ENCODE measurements around the gene TMEM181.
"Not testable (repeated sequence)": the region's sequence is repeated elsewhere in the genome, so short reads cannot be mapped to it uniquely, and the experiment has no call there.

The TMEM181 gene

DNA sequence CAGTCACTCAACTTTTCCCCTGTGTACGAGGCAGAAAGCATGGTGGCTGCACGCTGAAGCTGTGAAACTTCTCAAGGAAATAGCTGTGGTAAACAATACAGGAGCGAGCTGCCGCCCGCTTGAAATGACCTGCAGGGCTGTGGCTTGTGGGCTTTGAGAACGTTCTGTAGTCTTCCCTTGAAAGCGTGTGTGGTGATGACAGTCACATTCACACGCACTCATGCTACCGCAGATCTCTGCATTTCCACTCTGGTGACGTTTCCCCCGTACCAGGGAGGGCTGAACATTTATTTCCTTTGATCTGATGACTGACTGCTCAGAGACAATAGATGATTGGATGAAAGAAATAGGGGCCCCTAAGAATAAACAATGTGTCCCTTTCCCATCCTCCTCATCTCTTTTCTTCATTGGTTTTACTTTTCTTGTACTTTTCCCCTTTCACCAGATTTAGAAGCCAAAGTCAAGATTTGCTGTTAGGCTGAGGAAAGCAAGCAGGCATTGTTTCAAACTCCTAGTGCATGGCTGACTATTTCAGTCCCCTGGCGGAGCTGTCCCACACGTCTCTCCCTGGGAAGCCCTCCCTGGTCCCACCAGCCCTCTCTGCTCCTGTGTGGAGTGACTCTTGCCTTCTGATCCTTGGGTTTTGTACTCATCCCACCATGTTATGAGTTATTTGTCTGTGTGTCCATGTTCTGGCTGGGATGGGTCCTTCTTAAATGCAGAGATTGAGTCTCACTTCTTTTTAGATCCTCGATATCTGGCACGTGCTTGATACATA is 93.9 kb downstream of the TMEM181 start:
- DNase-seq (ENCODE audit: extremely low read depth in 1 of 2, low read depth in 1 of 2) = peak; percentile 70 to 85

DNA sequence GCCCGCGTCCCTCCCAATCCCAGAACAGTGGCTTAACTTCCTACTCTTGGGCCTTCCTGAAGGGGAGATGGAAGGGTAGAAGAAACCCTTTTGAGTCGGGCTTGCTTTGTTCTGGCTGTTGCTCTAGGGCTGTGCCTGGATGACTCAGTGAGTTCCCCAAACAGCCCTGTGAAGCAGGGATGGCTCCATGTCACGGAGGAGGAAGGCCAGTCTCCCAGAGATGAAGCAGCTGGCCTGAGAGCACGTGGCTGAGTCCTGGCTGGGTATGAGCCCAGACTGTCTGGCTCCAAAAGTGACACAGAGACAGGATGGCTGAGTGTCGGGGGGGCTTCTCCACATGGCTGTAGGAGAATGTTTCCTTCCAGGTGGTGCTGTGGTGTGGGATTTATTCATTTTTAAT is 94.6 kb downstream of the TMEM181 start:
- DNase-seq (ENCODE audit: extremely low read depth in 1 of 2, low read depth in 1 of 2) = no peak

DNA sequence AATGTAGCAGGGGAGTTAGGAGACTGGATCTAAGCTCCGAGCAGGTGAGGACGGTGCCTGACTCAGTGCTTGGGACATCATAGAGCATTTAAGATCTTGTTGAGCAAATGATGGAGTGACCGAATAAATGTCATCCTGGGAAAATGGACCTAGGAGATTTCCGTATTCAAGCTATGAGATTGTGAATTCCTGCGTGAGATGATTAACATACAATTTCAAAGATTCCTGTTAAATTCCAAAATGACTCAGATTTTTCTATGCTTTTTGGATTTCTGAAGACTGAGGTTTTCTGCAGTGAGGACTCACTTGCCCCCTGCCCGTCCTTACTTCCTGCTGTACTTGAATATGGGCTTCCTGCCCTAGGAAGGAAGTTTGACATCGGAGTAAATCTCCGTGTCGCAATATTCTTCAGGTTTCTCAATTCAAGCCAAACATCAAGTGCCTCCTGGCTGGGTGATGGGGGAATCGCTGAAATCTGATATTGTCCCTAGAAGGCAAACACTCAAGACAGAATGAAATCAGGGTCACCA is 95.1 kb downstream of the TMEM181 start:
- DNase-seq (ENCODE audit: extremely low read depth in 1 of 2, low read depth in 1 of 2) = no peak

DNA sequence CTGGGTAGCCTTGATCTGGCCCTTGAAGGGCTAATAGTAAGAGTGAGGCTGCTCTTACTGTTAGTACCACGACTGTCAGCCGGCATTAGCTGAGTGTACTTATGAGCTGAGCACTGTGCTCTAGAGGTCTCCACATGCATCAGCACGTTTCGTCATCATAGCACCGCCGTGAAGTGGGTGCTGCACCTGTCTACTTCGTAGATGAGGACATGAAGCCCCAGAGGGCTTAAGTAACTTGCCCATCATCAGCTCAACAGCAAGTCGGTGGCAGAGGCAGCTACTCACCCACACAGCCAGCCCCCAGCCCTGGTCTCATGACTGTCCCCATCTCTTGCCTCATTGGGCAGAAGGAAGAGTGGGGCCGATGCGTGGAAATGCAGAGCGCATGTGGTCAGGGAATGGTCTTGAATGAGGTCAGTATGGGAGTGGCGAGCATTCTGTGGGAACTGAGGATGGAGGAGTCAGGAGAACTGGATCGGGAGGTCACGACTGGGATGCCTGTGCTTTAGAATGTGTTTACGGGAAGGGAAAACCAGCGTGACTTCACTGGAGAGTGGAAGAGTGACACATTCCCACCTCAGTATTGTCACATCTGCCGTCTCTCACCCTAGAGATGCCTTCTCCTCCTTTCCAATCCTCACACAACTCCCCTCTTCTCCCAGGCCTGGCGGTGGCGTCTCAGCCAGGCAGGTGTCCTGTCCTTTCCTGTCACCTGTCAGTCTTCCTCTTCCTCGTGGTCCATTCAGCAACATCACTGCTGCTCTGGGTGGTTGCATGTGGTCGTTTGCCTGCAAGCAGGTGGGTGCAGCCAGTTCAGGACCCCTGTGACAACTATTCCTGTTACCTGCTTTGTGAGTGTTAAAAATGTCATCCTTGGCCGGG is 95.9 kb downstream of the TMEM181 start:
- DNase-seq (ENCODE audit: extremely low read depth in 1 of 2, low read depth in 1 of 2) = no peak

DNA sequence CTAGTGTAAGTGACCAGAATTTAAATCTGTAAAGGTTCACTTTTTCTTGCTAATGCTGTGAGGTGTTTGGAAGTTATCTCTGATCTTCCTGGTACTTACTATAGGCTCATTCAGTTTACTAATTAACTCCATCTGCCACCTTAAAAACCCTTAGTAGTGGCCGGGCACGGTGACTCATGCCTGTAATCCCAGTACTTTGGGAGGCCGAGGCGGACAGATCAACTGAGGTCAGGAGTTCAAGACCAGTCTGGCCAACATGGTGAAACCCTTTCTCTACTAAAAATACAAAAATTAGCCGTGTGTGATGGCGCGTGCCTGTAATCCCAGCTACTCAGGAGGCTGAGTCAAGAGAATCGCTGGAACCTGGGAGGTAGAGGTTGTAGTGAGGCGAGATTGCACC is 97.1 kb downstream of the TMEM181 start:
- not testable (repeated sequence) for DNase-seq (ENCODE audit: extremely low read depth in 1 of 2, low read depth in 1 of 2)

DNA sequence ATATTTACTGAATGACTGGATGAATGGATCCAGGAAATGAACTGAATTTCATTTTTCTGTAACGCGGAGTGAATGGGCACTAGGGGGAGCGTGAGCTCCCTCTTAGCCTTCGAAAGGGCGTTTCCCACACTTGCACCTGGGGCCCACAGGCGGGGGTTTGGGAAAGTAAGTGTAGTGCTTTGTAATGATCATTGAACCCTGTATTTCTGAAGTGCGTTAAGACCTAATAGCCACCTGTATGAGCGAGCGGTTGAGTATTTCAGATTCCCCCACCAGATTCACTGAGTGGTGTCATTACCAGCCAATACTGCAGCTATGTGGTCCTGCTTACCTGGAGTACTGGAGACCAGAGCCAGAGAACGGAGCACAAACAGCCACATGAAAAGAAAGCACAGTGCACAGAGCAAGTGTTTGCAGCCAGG is 100.5 kb downstream of the TMEM181 start:
- peak in 1 of 2 donors; percentile 19 for DNase-seq (ENCODE audit: extremely low read depth in 1 of 2, low read depth in 1 of 2)

DNA sequence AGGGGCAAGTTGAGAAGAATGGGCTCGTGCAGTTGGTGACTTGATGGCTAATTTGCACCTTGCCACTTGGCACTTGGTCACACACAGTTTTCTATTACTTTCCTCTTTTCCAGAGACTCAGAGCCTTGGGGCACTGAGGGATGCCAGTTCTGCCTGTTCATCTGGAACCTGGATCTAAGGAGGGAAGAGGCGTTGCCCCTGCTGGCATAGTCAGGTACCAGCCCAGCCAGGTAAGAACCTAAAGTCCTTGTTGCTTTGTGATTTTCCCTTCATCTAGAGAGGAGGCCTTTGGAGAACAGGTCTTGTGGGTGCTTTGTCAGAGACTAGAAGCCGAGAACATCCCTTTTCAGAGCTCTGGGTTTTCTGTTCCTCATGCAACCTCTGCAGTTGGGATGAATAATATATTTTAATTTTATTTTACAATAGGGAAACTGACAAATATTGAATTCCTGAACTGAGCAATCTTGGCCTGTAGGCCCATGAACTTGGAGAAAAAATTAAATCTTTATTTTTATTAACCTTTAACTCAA is 101.3 kb downstream of the TMEM181 start:
- no peak for DNase-seq (ENCODE audit: extremely low read depth in 1 of 2, low read depth in 1 of 2)

DNA sequence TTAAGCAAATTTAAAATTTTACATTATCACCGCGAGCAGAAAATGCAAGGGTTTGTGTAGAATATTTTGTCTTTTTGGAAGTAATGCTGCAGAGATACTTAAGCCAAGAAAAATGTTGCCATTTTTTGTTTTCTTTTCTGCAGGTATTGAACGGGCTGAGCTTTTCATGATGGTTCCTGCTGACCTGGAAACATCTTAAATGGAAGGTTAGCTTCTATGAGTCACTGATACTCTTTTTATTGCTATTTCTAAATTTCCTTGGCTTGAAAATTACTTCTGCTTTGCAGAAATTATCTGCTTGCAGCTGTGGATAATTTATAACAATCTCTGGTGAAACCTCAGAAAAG is 102.7 kb downstream of the TMEM181 start:
- DNase-seq (ENCODE audit: extremely low read depth in 1 of 2, low read depth in 1 of 2) = no peak

DNA sequence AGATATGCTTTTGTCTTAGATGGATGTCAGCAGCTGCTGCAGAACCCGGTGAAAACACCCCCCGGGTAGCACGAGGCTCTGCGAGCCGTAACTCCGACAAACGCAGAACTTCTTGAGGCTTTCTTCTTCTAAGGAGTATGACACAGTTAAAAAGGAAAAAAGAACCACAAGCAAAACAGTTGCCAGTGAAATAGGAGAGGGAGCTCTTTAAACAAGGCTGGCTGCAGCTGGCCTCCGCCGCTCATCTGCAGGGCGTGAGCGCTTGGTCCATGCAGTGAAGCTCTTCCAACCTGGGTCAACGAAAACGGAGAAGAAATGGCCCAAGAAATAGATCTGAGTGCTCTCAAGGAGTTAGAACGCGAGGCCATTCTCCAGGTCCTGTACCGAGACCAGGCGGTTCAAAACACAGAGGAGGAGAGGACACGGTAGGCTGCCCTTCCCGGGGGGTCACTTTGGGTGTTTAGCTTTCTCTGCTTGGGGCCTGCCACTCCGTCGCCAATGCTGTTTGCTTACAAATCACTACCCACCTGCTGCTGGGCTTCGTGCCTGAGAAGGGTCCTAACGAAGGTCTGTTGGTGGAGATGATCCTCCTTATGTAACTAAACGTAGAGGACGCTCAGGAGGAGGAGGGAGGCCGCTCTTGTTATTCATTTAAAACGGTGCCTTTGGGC is 103.2 kb downstream of the TMEM181 start:
- DNase-seq (ENCODE audit: extremely low read depth in 1 of 2, low read depth in 1 of 2) = no peak

DNA sequence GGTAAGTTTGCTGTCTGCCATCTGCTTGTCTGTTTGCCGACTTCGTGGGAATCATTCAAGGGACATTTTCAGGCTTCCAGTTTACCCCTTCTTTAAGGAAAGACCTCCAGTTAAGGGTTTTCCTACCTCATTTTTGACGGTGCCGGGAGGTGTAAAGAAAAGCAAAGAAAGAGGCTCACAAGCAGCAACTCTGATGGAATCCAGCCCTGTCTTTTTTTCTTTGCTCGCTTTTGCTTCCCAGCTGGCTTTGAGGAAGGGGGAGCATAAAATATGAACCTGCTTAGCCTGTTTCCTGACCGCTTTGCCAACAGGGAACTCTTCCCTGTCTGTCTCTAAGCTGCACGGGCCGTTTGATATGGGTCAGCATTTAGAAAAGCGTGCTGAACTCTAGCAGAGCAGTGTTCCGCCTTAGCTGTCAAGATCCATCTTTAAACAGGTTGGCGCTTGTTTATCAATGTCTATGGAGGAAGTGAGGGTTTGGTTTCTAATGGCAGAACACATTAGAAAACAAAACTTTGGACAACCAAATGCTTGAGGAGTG is 103.8 kb downstream of the TMEM181 start:
- DNase-seq (ENCODE audit: extremely low read depth in 1 of 2, low read depth in 1 of 2) = no peak

DNA sequence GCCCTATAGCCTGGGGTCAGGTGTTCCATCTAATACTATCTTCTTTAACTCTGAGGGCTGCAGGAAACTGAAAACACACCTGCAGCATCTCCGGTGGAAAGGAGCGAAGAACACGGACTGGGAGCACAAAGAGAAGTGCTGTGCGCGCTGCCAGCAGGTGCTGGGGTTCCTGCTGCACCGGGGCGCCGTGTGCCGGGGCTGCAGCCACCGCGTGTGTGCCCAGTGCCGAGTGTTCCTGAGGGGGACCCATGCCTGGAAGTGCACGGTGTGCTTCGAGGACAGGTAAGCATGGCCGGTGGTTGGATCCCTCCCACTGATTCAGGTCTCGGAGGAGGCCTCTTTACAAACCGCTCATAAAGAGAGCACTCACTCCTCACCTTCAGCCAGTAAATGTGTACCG is 105.4 kb downstream of the TMEM181 start:
- DNase-seq (ENCODE audit: extremely low read depth in 1 of 2, low read depth in 1 of 2) = no peak

DNA sequence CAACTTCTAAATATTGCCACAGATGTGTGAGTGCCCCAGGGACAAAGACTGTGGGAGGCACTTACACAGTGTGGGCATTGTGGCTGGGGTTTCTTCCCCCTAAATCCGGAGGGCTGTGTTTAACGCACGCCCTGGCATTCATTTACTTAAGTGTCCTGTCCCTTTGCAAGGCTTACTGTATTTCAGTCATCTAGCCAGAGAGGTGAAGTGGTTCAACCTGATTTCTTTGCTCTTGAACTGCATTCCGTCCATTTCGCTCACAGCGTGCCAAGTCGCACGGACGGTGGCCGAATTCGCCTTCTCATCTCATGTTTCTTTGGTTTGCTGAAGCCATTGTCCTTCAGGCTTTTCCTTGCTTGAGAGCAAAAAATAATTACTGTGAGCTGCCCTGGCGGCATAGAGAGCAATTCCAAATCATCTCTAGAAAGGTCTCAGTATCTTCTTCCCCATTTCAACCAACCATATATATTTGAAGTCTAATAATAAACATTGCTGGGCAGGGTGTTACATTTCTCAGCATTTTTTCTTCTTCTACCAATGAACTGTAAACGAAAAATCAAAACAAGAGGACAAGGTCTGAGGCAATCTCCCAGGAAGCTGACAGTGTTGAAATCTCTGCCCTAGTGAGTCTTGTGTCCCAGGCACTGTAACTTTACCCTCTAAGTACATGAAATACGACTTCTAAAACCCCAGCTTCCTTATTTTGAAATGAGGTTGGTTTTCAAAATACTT is 106.9 kb downstream of the TMEM181 start:
- no peak for DNase-seq (ENCODE audit: extremely low read depth in 1 of 2, low read depth in 1 of 2)

DNA sequence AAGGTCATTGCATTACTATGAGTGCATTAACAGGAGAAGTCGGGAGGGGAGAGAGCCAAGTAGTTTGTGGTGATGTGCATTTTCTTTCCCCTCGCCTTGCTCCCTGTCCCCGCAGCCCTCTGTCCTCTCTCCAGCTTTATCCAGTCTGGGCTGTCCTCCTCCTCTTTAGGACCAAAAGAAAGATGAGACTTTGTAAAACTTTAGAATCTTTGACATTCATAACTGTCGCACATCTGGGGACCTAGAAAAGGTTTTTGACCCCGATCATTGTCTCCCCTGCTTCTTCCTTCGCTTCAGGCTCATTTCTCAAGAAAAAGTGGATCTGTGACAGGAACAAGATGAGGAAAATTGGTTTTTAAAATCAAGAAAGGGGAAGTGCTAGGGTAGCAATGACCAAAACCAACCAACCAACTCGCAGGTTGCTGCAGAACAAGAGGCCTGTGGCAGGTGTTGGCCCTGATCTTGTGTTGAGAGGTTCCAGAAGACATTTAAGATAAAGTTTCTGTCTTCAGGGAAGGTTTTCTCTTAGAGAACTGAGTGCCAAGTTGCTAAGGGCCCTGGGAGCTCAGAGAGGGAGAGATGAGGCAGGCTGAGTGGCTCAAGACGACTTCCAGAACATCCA is 107.6 kb downstream of the TMEM181 start:
- DNase-seq (ENCODE audit: extremely low read depth in 1 of 2, low read depth in 1 of 2) = no peak

DNA sequence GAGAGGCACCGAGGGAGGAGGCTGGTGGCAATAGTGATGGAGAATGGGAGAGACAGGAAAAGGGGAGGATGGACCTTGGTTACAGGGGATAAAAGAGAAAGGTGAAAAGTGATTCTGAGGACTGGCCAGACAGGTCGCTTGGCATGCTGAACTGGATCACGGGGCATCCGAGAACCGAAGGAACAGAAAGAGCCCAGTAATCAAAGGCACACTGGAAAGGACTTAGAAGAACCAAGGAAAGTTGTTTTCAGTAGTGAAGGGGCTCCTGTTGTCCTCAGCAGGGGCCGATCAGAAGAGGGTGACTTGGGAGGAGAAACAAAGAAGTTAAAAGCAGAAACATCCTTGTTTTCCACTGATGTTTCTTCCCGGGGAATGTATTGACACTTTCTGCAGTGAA is 108.8 kb downstream of the TMEM181 start:
- DNase-seq (ENCODE audit: extremely low read depth in 1 of 2, low read depth in 1 of 2) = no peak

DNA sequence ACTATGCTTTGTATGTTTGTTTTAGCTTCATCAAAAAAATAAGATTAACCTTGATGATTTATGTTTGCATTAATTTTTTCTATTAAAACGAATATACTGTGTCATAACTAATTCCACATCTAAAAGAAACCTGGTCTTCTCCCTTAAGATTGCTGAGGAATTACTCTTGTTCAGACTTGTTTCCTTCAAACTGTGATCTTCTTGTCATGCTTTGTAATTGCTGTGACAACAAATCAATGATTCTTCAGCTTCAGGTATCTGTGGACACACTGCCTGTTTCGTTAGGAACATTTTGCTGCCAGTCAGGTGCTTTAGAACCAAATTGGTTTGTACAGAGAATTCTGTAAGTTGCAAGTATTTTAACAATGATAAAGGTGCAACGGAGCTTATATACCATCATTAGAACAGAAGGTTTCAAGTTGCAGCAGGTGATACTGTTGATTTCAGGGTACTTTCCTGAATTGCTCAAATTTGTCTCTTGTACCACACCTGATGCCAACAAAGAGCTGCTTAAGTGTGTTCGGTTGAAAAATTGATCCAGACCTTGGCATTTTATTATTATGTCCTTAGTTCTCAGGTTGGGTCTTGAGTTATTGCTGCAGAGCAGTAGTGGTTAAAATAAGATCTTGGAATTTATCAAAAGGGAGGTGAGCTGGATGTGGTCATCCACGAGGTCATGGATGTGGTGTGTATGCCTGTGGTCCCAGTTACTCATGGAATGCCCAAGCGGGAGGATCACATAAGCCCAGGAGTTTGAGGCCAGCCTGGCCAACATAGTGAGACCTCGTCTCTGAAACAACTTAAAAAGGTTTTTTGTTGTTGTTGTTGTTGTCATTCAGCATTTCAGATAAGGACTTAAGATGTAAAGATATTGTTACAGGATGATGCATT is 109.5 kb downstream of the TMEM181 start:
- no peak for DNase-seq (ENCODE audit: extremely low read depth in 1 of 2, low read depth in 1 of 2)

DNA sequence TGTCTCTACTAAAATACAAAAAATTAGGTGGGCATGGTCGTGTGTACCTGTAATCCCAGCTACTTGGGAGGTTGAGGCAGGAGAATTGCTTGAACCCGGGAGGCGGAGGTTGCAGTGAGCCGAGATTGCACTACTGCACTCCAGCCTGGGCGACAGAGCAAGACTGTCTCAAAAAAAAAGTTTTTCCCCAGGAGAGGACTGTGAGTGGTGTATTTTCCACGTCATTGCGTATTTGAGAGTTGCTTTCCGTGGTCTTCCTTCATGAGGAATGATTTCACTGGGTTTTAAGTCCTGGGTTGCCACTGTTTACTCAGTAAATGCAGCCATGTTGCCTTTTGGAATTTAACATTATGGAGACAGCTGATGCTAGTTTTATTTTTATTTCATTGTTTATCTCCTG is 112.2 kb downstream of the TMEM181 start:
- not testable (repeated sequence) for DNase-seq (ENCODE audit: extremely low read depth in 1 of 2, low read depth in 1 of 2)

DNA sequence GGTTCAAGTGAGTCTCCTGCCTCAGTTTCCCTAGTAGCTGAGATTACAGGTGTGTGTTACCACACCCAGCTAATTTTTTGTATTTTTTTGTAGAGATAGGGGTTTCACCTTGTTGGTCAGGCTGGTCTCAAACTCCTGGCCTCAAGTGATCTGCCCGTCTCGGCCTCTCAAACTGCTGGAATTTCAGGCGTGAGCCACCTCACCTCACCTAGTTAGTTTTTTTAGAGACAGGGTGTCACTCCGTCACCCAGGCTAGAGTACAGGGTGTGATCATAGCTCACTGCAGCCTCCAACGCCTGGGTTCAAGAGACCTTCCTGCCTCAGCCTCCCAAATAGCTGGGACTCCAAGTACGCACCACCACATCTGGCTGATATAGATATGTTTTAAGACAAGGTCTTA is 112.8 kb downstream of the TMEM181 start:
- no peak for DNase-seq (ENCODE audit: extremely low read depth in 1 of 2, low read depth in 1 of 2)

DNA sequence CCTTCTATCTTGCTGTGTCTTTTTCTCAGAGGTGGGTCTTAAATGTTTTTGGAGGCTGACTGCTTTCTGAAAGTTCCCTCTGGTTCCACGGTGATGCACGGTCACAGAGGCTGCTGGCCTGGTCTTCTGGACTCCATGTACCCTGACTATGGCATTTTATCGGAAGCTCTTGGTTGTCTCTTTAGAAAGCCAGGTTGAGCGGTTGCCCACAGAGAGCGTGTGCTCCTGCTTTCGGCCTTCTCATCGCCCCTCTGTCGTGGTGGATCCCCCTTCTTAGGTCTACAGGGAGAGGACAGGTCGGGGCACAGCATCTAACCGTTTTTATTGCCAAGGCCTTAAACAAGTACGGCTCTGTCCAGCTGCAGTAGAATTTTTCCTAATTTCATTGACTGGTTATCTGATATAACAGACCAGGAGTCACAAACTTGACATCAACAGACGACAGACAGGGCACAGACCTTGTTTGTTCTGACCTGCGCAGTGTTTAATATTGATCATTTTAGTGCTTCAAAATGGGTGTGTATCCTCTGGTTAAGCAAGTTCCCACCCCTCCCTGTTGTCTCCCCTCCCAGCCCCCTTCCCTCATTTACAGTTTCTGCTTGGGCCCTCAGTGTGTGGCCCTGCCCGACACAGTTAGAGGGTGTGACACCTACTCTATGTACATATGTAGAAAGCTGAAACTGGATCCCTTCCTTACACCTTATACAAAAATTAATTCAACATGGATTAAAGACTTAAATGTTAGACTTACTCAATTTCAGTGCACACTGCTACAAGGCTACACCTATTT is 114.6 kb downstream of the TMEM181 start:
- no peak for DNase-seq (ENCODE audit: extremely low read depth in 1 of 2, low read depth in 1 of 2)

Data from activated CD8-positive, alpha-beta memory T cell treated with anti-CD3 and anti-CD28 coated beads for 1 hour (primary cell).